Retinal pigment epithelial cell (primary cell): Measurements from ENCODE around the gene ISYNA1.

Experiments
- DNase-seq: peaks from one replicate; pipeline ENCODE4 v3.0.0-alpha.2; 2010; ENCODE audit warnings: low read depth
- H3K4me3 ChIP-seq: 2 replicates; pipeline ENCODE4 v1.5.1; 2011; ENCODE audit warnings: mild to moderate bottlenecking, low read length, control low read depth, moderate library complexity
- TF ChIP-seq, protein P1 (sequence below): conservative IDR thresholded peaks from 2 replicates; pipeline ENCODE4 v1.5.1; 2011; ENCODE audit warnings: low read depth, low read length, control low read depth, inconsistent platforms

Gene ISYNA1

DNA sequence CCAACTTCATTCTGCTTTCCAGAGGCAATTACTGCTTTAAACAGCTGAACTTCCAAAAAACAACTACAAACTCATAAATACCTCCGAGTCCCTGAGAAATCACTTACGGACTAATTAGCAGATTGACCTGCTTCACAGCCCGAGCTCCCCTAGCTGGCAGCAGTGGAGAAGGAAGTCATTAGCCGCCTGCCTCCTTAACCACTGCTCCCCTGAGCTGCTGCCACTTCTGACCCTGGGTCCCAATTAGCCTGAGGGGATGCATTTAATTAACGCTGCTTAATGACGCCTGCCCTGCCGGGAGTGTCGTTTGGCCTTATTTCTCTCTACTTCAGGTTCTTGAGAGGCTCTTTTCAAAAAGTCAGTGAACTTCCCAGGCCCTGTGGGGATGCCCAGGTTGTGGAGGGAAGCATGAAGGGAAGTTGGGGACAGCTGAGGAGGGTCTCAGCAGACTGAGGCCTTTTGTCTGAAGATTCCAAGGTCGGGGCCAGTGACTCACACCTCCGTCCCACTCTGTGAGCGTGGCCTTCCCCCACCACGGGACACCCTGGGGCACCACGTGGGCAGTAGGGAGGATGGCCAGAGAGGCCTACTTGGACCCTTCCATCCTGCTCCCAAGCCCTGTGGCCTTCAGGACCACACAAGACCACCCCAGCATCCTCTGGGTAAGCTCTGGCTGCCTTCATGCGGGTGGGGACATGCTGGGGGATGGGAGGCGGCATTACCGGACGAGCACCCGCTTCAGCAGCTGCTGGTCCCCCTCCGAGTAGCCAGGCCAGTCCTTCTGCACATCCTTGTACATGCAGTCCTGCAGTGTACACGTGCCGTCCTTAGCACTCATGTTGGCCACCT lies 19.8 kb upstream of the ISYNA1 start:
- DNase-seq, result peak; percentile 73
- H3K4me3 ChIP-seq, result no peak overlapping the region
- TF ChIP-seq, protein P1, sequence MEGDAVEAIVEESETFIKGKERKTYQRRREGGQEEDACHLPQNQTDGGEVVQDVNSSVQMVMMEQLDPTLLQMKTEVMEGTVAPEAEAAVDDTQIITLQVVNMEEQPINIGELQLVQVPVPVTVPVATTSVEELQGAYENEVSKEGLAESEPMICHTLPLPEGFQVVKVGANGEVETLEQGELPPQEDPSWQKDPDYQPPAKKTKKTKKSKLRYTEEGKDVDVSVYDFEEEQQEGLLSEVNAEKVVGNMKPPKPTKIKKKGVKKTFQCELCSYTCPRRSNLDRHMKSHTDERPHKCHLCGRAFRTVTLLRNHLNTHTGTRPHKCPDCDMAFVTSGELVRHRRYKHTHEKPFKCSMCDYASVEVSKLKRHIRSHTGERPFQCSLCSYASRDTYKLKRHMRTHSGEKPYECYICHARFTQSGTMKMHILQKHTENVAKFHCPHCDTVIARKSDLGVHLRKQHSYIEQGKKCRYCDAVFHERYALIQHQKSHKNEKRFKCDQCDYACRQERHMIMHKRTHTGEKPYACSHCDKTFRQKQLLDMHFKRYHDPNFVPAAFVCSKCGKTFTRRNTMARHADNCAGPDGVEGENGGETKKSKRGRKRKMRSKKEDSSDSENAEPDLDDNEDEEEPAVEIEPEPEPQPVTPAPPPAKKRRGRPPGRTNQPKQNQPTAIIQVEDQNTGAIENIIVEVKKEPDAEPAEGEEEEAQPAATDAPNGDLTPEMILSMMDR, result no peak

DNA sequence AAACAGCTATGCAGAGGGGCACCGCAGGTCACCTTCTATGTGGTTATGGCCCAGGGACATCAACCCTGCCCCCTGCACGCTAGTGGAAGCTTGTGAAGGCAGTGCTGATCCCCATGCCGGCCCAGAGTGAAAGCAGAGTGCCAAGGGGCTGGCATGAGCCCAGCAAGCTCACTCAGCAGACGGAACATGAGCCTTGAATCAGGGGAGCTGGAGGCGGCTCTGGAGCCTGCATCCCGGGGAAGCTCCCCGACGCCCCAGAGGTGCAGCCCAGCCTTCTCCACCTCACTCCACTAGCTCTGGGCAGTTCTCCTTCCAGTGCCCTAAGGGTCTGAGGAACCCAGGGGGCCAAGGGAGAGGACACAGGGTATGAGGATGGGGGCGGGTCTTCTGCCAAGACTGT lies 19.0 kb upstream of the ISYNA1 start:
- peak; percentile 80 for DNase-seq
- TF ChIP-seq, protein P1, result no peak
- H3K4me3 ChIP-seq, result no peak overlapping the region

DNA sequence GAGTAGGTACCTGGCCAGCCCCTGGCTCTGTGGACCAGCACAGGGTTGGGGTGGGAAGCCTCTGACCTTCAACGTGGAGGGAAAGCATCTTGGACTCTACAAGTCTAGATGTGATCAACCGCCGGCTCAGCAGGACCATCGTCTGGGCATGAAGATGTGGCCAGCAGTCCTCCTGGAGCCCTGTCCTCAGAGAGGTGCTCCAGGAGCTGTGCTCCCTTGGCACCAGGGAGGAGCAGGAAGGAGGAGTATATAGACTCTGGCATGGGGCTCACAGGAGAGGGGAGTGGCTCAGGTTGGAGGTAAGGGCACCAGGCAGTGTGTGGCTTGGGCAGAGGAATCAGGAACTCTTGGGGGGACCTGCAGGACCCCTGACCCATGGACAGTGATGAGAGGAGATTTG lies 18.3 kb upstream of the ISYNA1 start:
- TF ChIP-seq, protein P1, result no peak
- DNase-seq, result no peak
- no peak overlapping the region for H3K4me3 ChIP-seq

DNA sequence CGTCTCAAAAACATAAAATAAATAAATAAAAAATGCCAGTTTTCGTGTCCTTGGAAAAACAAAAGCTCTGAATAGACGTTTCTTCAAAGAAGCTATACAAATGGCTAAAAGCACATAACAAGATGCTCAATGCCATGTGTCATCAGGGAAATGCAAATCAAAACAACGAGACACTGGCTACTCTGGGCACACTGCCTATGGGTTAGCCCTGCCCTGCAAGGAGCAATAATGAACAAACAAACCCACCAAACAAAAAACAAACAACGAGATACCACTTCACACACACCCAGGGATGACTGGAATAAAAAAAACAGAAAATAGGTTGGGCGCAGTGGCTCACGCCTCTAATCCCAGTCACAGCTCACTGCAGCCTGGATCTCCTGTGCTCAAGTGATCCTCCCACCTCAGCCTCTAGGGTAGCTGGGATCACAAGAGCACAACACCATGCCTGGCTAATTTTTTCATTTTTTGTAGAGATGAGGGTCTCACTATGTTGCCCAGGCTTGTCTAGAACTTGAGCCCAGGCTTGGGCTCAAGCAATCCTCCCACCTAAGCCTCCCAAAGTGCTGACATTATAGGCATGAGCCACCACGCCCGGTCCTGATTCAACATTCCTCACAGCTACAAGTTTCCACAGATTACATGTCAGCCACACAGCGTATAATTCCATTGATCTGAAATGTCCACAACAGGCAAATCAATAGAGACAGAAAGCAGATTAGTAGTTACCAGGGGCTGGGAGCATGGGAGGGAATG lies 15.5 kb upstream of the ISYNA1 start:
- H3K4me3 ChIP-seq, result no peak overlapping the region
- TF ChIP-seq, protein P1, result no peak
- DNase-seq, result no peak

DNA sequence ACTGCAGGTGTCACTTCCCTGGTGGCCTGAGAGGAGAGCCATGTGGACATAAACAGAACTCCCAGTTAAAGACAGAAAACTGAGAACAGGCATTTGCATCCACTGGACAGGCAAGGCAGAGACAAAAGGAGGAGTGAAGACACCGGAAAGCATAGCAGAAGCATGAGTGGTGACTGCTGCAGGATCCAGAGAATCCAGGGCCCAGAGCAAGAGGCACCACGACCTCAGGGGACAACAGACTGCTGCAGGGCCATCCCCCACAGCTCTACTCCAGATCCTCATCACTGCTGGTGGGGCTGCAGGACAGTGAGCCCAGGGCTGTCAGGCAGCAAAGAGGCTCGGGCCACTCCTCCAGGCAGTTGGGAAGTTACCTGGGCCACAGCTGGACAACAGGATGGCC lies 14.5 kb upstream of the ISYNA1 start:
- DNase-seq, result no peak
- H3K4me3 ChIP-seq, result no peak overlapping the region
- TF ChIP-seq, protein P1, result no peak

DNA sequence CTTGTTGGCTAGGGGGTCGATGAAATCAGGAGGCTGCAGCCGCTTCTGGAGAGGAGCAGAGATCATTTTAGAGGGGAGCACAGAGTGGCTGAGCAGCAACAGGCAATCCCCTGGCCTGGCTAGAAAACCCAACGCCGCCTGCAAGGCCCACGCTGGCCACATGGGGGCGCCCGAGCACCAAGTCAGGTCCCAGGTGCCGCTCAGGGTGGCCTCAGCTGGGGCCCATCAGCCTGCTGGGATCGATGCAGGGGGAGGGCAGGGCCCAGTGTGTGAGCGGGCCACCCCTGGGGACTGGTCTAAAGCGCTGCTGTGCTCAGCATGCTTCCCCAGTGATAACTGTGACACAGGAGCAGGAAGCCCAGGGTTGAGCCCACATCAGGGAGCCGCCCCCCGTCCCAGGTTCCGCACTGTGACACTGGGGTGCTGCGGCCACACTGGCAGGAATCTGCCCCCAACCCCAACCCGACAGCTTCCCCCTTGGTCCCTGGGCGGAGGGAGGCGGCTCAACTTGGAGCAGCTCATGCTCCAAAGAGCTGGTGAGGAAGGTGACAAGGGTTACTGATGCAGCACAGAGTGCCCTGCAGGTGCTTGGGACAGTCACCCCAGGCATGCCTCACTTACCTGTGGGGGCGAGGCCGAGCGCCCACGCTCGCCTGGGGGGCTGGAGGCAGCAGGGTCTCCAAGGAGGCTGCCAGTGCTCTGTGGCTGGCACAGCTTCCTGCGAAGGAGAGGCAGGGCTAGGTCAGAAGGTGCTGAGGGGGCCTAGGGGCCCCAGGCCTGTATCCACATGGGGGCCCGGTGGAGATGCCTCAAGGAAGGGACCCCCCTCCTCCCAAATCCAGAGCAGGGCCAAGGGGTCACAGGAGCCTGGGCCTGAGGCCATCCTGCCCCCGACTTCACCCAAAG lies 13.3 kb upstream of the ISYNA1 start:
- DNase-seq, result no peak
- TF ChIP-seq, protein P1, result peak; percentile 95
- no peak overlapping the region for H3K4me3 ChIP-seq
